Measurements from ENCODE around the gene ATP5ME.

Gene ATP5ME

GRCh38 chr4:666822-667544, 7.1 kb downstream of the ATP5ME start:
- no peak for ATAC-seq

GRCh38 chr4:666436-666810, 7.7 kb downstream of the ATP5ME start:
- no peak for ATAC-seq

GRCh38 chr4:665751-666435, 8.2 kb downstream of the ATP5ME start:
- ATAC-seq = no peak

GRCh38 chr4:665381-665750, 8.7 kb downstream of the ATP5ME start:
- no peak for ATAC-seq

GRCh38 chr4:664713-665231, 9.3 kb downstream of the ATP5ME start:
- ATAC-seq = no peak

GRCh38 chr4:663438-664428, 10.3 kb downstream of the ATP5ME start:
- peak; percentile 77 to 78 for ATAC-seq

- ATAC-seq = no peak
These were observed 11.0 kb downstream of the ATP5ME start for GRCh38 chr4:663046-663437.

GRCh38 chr4:661881-662761, 12.0 kb downstream of the ATP5ME start:
- ATAC-seq = no peak

GRCh38 chr4:661231-661630, 12.8 kb downstream of the ATP5ME start:
- no peak for ATAC-seq

- no peak for ATAC-seq
These were observed 13.7 kb downstream of the ATP5ME start for GRCh38 chr4:660401-660800.

- ATAC-seq = no peak
These were observed 14.2 kb downstream of the ATP5ME start for GRCh38 chr4:659851-660250.

- no peak for ATAC-seq
These were observed 15.1 kb downstream of the ATP5ME start for GRCh38 chr4:658681-659667.

- no peak for ATAC-seq
These were observed 16.0 kb downstream of the ATP5ME start for GRCh38 chr4:657834-658667.

GRCh38 chr4:657338-657833, 16.7 kb downstream of the ATP5ME start:
- no peak for ATAC-seq

GRCh38 chr4:656436-657337, 17.4 kb downstream of the ATP5ME start:
- no peak for ATAC-seq

- no peak for ATAC-seq
These were observed 18.5 kb downstream of the ATP5ME start for GRCh38 chr4:655464-656151.

GRCh38 chr4:654871-655463, 19.1 kb downstream of the ATP5ME start:
- no peak for ATAC-seq

GRCh38 chr4:654503-654845, 19.6 kb downstream of the ATP5ME start:
- no peak for ATAC-seq

All from activated CD4-positive, CD25-positive, alpha-beta regulatory T cell treated with anti-CD3 and anti-CD28 coated beads, Interleukin-2, amount 50 U/mL, for 24 hours (primary cell).